HepG2 (cell line): Measurements from ENCODE around the gene LRRC25. TPM values are rescaled to one million over a fixed set of nuclear protein-coding genes. Genes with fewer than 3 reads are reported as not detected.

ENCODE experiments used
- CERS6 ChIP-seq: sonication (generic); formaldehyde crosslinking; IDR thresholded peaks from 2 replicates; pipeline ENCODE4 v1.5.0; 2020; ENCODE audit warnings: missing genetic modification reagents
- CREBL2 ChIP-seq: sonication (generic); formaldehyde crosslinking; IDR thresholded peaks from 2 replicates; pipeline ENCODE4 v1.8.1; 2023; ENCODE audit warnings: missing genetic modification reagents, mild to moderate bottlenecking, borderline replicate concordance
- HES4 ChIP-seq: sonication (generic); formaldehyde crosslinking; IDR thresholded peaks from 2 replicates; pipeline ENCODE4 v1.9.0; 2021; ENCODE audit warnings: mild to moderate bottlenecking, missing genetic modification reagents, borderline replicate concordance
- MAFG ChIP-seq: sonication (generic); formaldehyde crosslinking; IDR thresholded peaks from 2 replicates; pipeline ENCODE4 v1.5.1; 2020; ENCODE audit warnings: mild to moderate bottlenecking, missing genetic modification reagents
- MTF1 ChIP-seq: sonication (generic); formaldehyde crosslinking; IDR thresholded peaks from 2 replicates; pipeline ENCODE4 v1.5.0; 2020; ENCODE audit warnings: missing genetic modification reagents
- NCOA2 ChIP-seq: sonication (generic); formaldehyde crosslinking; IDR thresholded peaks from 2 replicates; pipeline ENCODE4 v1.8.0; 2022; ENCODE audit warnings: inconsistent platforms
- NFATC3 ChIP-seq: sonication (generic); formaldehyde crosslinking; IDR thresholded peaks from 2 replicates; pipeline ENCODE4 v1.5.1; 2020; ENCODE audit warnings: mild to moderate bottlenecking, missing genetic modification reagents
- NR2F6 ChIP-seq, 2 experiments: IDR thresholded peaks; 2 replicates each; pipeline ENCODE4 v1.6.1; 2016; ENCODE audit warnings: antibody characterized with exemption in 1 of 2, mild to moderate bottlenecking in 1 of 2
- PAF1 ChIP-seq: IDR thresholded peaks from 2 replicates; pipeline ENCODE4 v1.6.1; 2016; ENCODE audit warnings: missing genetic modification reagents, missing compliant biosample characterization
- POGK ChIP-seq: sonication (generic); formaldehyde crosslinking; conservative IDR thresholded peaks from 2 replicates; pipeline ENCODE4 v1.8.0; 2022; ENCODE audit warnings: mild to moderate bottlenecking, moderate library complexity, missing genetic modification reagents
- RBFOX2 ChIP-seq: fragments of 200-400 bp; formaldehyde crosslinking; IDR thresholded peaks from 2 replicates; pipeline ENCODE4 v1.6.1; 2017; ENCODE audit warnings: low read depth, mild to moderate bottlenecking, low read length
- RXRA ChIP-seq: sonication (generic); formaldehyde crosslinking; IDR thresholded peaks from 2 replicates; pipeline ENCODE4 v1.5.1; 2020; ENCODE audit warnings: missing genetic modification reagents
- SP4 ChIP-seq: sonication (generic); formaldehyde crosslinking; IDR thresholded peaks from 2 replicates; pipeline ENCODE4 v1.8.1; 2023; ENCODE audit warnings: mild to moderate bottlenecking, missing genetic modification reagents
- THAP7 ChIP-seq: sonication (generic); formaldehyde crosslinking; IDR thresholded peaks from 2 replicates; pipeline ENCODE4 v1.8.1; 2023; ENCODE audit warnings: mild to moderate bottlenecking, missing genetic modification reagents
- ZBTB46 ChIP-seq: sonication (generic); formaldehyde crosslinking; IDR thresholded peaks from 2 replicates; pipeline ENCODE4 v1.4.0; 2020; ENCODE audit warnings: mild to moderate bottlenecking, missing genetic modification reagents, borderline replicate concordance
- ZFP82 ChIP-seq: sonication (generic); formaldehyde crosslinking; IDR thresholded peaks from 2 replicates; pipeline ENCODE4 v1.5.1; 2020; ENCODE audit warnings: mild to moderate bottlenecking, missing genetic modification reagents, borderline replicate concordance
- ZKSCAN8 ChIP-seq: IDR thresholded peaks from 2 replicates; pipeline ENCODE4 v1.6.1; 2016; ENCODE audit warnings: borderline replicate concordance, missing genetic modification reagents, missing compliant biosample characterization
- ZNF30 ChIP-seq: sonication (generic); formaldehyde crosslinking; IDR thresholded peaks from 2 replicates; pipeline ENCODE4 v1.5.0; 2020; ENCODE audit warnings: mild to moderate bottlenecking, missing genetic modification reagents
- ZNF446 ChIP-seq: sonication (generic); formaldehyde crosslinking; IDR thresholded peaks from 2 replicates; pipeline ENCODE4 v1.5.0; 2020; ENCODE audit warnings: mild to moderate bottlenecking, missing genetic modification reagents
- ZNF484 ChIP-seq: sonication (generic); formaldehyde crosslinking; IDR thresholded peaks from 2 replicates; pipeline ENCODE4 v1.5.1; 2020; ENCODE audit warnings: mild to moderate bottlenecking, low read depth, missing genetic modification reagents, borderline replicate concordance
- ZNF567 ChIP-seq: sonication (generic); formaldehyde crosslinking; IDR thresholded peaks from 2 replicates; pipeline ENCODE4 v1.8.1; 2023; ENCODE audit warnings: mild to moderate bottlenecking, missing genetic modification reagents, borderline replicate concordance
- ZNF607 ChIP-seq: sonication (generic); formaldehyde crosslinking; IDR thresholded peaks from 2 replicates; pipeline ENCODE4 v1.5.1; 2020; ENCODE audit warnings: missing genetic modification reagents, mild to moderate bottlenecking, borderline replicate concordance
- ZNF781 ChIP-seq: sonication (generic); formaldehyde crosslinking; IDR thresholded peaks from 2 replicates; pipeline ENCODE4 v1.5.1; 2020; ENCODE audit warnings: borderline replicate concordance, mild to moderate bottlenecking, missing genetic modification reagents; ENCODE audit errors: not compliant biosample characterization
- ZSCAN22 ChIP-seq: sonication (generic); formaldehyde crosslinking; IDR thresholded peaks from 2 replicates; pipeline ENCODE4 v1.4.0; 2020; ENCODE audit warnings: mild to moderate bottlenecking, missing genetic modification reagents
- polyA plus RNA-seq, 8 experiments: library from polyadenylated mRNA; depleted of rRNA in 3 of 8; stranded (reverse) in 7 of 8; unstranded in 1 of 8; fragments of >200 nt; fragmentation: Illumina TruSeq in 4 of 8; extraction: Trizol in 4 of 8; gene quantifications; 2 replicates each; pipeline versions ENCODE4 v1.2.1 to v1.2.3, GENCODE V29; 2011 to 2016; ENCODE audit warnings: low read depth in 4 of 8, missing spikeins in 1 of 8, mixed read lengths in 1 of 8; ENCODE audit not compliant: insufficient read depth in 1 of 8
- total RNA-seq, 5 experiments: library from RNA; depleted of rRNA; stranded (reverse); fragments of >200 nt; fragmentation: Illumina TruSeq; extraction: Trizol; gene quantifications; 2 replicates each; pipeline ENCODE4 v1.2.3, GENCODE V29; 2016; ENCODE audit warnings: low read depth in 1 of 5

The LRRC25 gene
- total and polyA plus RNA-seq, 2 of the 13 experiments (the other 11 are each of a cell fraction or from before 2014, with no cell fraction given) = 0.13 to 0.53 TPM

- TF ChIP-seq ZNF484 (CRISPR knock-in tag) = no peak
- no peak for TF ChIP-seq ZFP82 (CRISPR knock-in tag)
- peak; percentile 97; the same call in 1 of the 2 replicates for TF ChIP-seq ZNF567 (CRISPR knock-in tag)
- no peak for TF ChIP-seq CREBL2 (CRISPR knock-in tag)
- peak; percentile 85 for TF ChIP-seq NCOA2 (CRISPR knock-in tag)
- peak; percentile 93 for TF ChIP-seq POGK
- 0 out of 2 replicates have a peak, but pooled peaks have one; percentile 64 for TF ChIP-seq ZBTB46
- 0 out of 2 replicates have a peak, but pooled peaks have one; percentile 84 for TF ChIP-seq CERS6 (CRISPR knock-in tag)
- no peak; the same call in 1 of the 2 replicates for TF ChIP-seq HES4 (CRISPR knock-in tag)
- no peak; the same call in 1 of the 2 replicates for TF ChIP-seq NFATC3 (CRISPR knock-in tag)
- TF ChIP-seq ZNF607 (CRISPR knock-in tag) = peak; percentile 88
- no peak for TF ChIP-seq ZNF781 (CRISPR knock-in tag)
- TF ChIP-seq ZNF30 (CRISPR knock-in tag) = no peak
- 0 out of 2 replicates have a peak, but pooled peaks have one; percentile 28 for TF ChIP-seq THAP7 (CRISPR knock-in tag)
- peak; percentile 70; the same call in 1 of the 2 replicates for TF ChIP-seq ZSCAN22 (CRISPR knock-in tag)
- TF ChIP-seq NR2F6 (IDR thresholded peaks at IDR 0.05) = peak; percentile 88
- TF ChIP-seq NR2F6 (CRISPR knock-in tag; IDR thresholded peaks at IDR 0.05) = peak; percentile 78
- peak; percentile 87 for TF ChIP-seq RXRA (CRISPR knock-in tag)
- peak; percentile 42; the same call in 1 of the 2 replicates for TF ChIP-seq ZNF446 (CRISPR knock-in tag)
- peak; percentile 83; the same call in 1 of the 2 replicates for TF ChIP-seq MTF1 (CRISPR knock-in tag)
- no peak for TF ChIP-seq MAFG
- TF ChIP-seq RBFOX2 = peak; percentile 98
- peak; percentile 68; the same call in 1 of the 2 replicates for TF ChIP-seq ZKSCAN8 (CRISPR knock-in tag)
- TF ChIP-seq PAF1 (CRISPR knock-in tag) = no peak; the same call in none of the 2 replicates
- peak; percentile 81 for TF ChIP-seq SP4
Observed at GRCh38 chr19:18385675-18386542, 11.5 kb downstream of the LRRC25 start, which contains the start of gene GDF15 (continued).
